ENCODE results near the gene CYB561D1. TPM values are rescaled to one million over a fixed set of nuclear protein-coding genes. Genes with fewer than 3 reads are reported as not detected.
A peak's percentile ranks its signal among the peaks of the same experiment; 100 is the strongest.

The CYB561D1 gene
- total RNA-seq, 1 donor from 2014 or later = 7.8 TPM

DNA sequence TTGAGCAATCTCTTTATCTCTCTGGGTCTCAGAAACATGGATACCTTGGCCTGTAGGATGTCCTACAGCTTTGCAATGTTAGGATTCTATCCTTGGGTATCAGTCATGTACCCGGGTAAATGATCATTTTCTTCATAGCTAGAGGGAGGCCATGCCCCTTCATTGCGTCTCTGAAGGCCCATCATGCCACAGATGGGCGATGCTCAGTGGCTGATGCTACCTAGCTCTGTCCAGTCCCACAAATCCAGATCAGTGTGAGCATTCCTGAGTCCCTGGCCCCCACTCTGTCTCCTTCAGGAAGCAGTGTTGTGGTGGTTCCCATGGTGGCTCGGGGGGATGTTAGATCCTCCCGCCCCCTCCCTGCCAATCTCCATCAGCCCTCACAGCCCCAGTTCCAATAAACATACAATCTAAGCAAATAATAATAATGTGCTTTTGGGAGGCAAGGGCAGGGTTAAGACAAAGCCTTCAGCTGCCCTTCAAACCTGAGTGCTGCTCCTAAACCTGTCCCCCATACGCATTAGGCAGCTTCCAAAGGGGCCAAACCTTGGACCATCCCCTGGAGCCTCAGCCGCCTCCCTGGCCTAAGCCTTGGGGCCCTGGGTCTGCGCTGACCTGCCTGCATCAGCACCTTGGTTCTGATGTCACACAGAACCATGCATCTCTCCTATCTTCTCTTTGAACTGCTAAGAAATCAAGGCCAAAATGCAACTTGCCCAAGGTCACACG is 45.1 kb downstream of the CYB561D1 start:
- H3K27me3 Mint-ChIP-seq (ENCODE audit: low read depth) = peaks cover 7% of the 10 kb centered on the region
- H3K36me3 Mint-ChIP-seq (ENCODE audit: low read depth) = no peaks in the 10 kb centered on the region
- no peak overlapping the region for H3K27ac Mint-ChIP-seq (ENCODE audit: unreplicated experiment)
- no peak overlapping the region for H3K4me3 Mint-ChIP-seq
- no peak for DNase-seq (ENCODE audit: low read depth, low spot score)
- TF ChIP-seq, protein P1, sequence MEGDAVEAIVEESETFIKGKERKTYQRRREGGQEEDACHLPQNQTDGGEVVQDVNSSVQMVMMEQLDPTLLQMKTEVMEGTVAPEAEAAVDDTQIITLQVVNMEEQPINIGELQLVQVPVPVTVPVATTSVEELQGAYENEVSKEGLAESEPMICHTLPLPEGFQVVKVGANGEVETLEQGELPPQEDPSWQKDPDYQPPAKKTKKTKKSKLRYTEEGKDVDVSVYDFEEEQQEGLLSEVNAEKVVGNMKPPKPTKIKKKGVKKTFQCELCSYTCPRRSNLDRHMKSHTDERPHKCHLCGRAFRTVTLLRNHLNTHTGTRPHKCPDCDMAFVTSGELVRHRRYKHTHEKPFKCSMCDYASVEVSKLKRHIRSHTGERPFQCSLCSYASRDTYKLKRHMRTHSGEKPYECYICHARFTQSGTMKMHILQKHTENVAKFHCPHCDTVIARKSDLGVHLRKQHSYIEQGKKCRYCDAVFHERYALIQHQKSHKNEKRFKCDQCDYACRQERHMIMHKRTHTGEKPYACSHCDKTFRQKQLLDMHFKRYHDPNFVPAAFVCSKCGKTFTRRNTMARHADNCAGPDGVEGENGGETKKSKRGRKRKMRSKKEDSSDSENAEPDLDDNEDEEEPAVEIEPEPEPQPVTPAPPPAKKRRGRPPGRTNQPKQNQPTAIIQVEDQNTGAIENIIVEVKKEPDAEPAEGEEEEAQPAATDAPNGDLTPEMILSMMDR (conservative IDR thresholded peaks at IDR 0.05) = no peak
- no peaks in the 10 kb centered on the region for H3K9me3 Mint-ChIP-seq
- no peaks in the 10 kb centered on the region for H3K4me1 Mint-ChIP-seq

GRCh38 chr1:109539676-109540075 is 45.8 kb downstream of the CYB561D1 start, which contains the start of gene GPR61:
Gene GPR61, plus strand, starts transcription at chr1:109539872. Its CDS starts 3,151 bp downstream, at chr1:109543023.
- no peaks in the 10 kb centered on the region for H3K9me3 Mint-ChIP-seq
- no peak within 1 kb of the TSS for H3K27ac Mint-ChIP-seq (ENCODE audit: unreplicated experiment)
- no peak within 1 kb of the TSS for H3K4me3 Mint-ChIP-seq
- no peak for DNase-seq (ENCODE audit: low read depth, low spot score)
- H3K27me3 Mint-ChIP-seq (ENCODE audit: low read depth) = peaks cover 7% of the 10 kb centered on the region
- H3K36me3 Mint-ChIP-seq (ENCODE audit: low read depth) = no peaks in the 10 kb centered on the region
- TF ChIP-seq, protein P1 (conservative IDR thresholded peaks at IDR 0.05) = no peak
- no peaks in the 10 kb centered on the region for H3K4me1 Mint-ChIP-seq

GRCh38 chr1:109541102-109541501 is 47.2 kb downstream of the CYB561D1 start:
- no peak overlapping the region for H3K27ac Mint-ChIP-seq (ENCODE audit: unreplicated experiment)
- H3K4me3 Mint-ChIP-seq = no peak overlapping the region
- DNase-seq (ENCODE audit: low read depth, low spot score) = no peak
- no peaks in the 10 kb centered on the region for H3K9me3 Mint-ChIP-seq
- no peaks in the 10 kb centered on the region for H3K36me3 Mint-ChIP-seq (ENCODE audit: low read depth)
- peaks cover 7% of the 10 kb centered on the region for H3K27me3 Mint-ChIP-seq (ENCODE audit: low read depth)
- TF ChIP-seq, protein P1 (conservative IDR thresholded peaks at IDR 0.05) = no peak
- peaks cover 1% of the 10 kb centered on the region for H3K4me1 Mint-ChIP-seq

- TF ChIP-seq, protein P1 (conservative IDR thresholded peaks at IDR 0.05) = no peak
- no peak for DNase-seq (ENCODE audit: low read depth, low spot score)
- H3K36me3 Mint-ChIP-seq (ENCODE audit: low read depth) = no peaks in the 10 kb centered on the region
- peaks cover 16% of the 10 kb centered on the region for H3K4me1 Mint-ChIP-seq
- no peaks in the 10 kb centered on the region for H3K9me3 Mint-ChIP-seq
- H3K27ac Mint-ChIP-seq (ENCODE audit: unreplicated experiment) = peak overlapping the region; percentile 6
- peaks cover 7% of the 10 kb centered on the region for H3K27me3 Mint-ChIP-seq (ENCODE audit: low read depth)
- peak overlapping the region; percentile 65 for H3K4me3 Mint-ChIP-seq
Measured at GRCh38 chr1:109542657-109543056, 48.8 kb downstream of the CYB561D1 start.

DNA sequence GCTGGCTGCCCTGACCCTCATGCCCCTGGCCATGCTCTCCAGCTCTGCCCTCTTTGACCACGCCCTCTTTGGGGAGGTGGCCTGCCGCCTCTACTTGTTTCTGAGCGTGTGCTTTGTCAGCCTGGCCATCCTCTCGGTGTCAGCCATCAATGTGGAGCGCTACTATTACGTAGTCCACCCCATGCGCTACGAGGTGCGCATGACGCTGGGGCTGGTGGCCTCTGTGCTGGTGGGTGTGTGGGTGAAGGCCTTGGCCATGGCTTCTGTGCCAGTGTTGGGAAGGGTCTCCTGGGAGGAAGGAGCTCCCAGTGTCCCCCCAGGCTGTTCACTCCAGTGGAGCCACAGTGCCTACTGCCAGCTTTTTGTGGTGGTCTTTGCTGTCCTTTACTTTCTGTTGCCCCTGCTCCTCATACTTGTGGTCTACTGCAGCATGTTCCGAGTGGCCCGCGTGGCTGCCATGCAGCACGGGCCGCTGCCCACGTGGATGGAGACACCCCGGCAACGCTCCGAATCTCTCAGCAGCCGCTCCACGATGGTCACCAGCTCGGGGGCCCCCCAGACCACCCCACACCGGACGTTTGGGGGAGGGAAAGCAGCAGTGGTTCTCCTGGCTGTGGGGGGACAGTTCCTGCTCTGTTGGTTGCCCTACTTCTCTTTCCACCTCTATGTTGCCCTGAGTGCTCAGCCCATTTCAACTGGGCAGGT is 49.5 kb downstream of the CYB561D1 start:
- Mint-ChIP-seq H3K36me3 (ENCODE audit: low read depth) (no peaks in the 10 kb centered on the region), H3K27ac (ENCODE audit: unreplicated experiment) (no peak overlapping the region), H3K9me3 (no peaks in the 10 kb centered on the region), H3K4me1 (peaks cover 22% of the 10 kb centered on the region), H3K27me3 (ENCODE audit: low read depth) (peaks cover 7% of the 10 kb centered on the region), H3K4me3 (no peak overlapping the region)
- DNase-seq (ENCODE audit: low read depth, low spot score) = no peak
- TF ChIP-seq, protein P1 (conservative IDR thresholded peaks at IDR 0.05) = no peak

Measured in neural crest cell (in vitro differentiated cells).